Measurements from ENCODE around the gene MTF2. TPM values are rescaled to one million over a fixed set of nuclear protein-coding genes. Genes with fewer than 3 reads are reported as not detected.

MTF2 gene
- total and polyA plus RNA-seq, 2 experiments from 2014 or later: 37.9 to 70.9 TPM

- H3K36me3 ChIP-seq: no peaks in the 10 kb centered on the region
- H3K4me1 ChIP-seq (ENCODE audit: low read depth): no peaks in the 10 kb centered on the region
- H3K9me3 ChIP-seq (ENCODE audit: low read depth): no peaks in the 10 kb centered on the region
- no peak for TF ChIP-seq CTCF (IDR thresholded peaks at IDR 0.05; ENCODE audit: low read depth, low read length)
- no peak overlapping the region for H3K27ac ChIP-seq
- no peak for DNase-seq (ENCODE audit: low read depth in 1 of 2, low spot score in 1 of 2)
- H3K4me3 ChIP-seq: no peak overlapping the region
- H3K27me3 ChIP-seq: no peaks in the 10 kb centered on the region
These were observed 23.1 kb downstream of the MTF2 start for GRCh38 chr1:93102142-93102541.

DNA sequence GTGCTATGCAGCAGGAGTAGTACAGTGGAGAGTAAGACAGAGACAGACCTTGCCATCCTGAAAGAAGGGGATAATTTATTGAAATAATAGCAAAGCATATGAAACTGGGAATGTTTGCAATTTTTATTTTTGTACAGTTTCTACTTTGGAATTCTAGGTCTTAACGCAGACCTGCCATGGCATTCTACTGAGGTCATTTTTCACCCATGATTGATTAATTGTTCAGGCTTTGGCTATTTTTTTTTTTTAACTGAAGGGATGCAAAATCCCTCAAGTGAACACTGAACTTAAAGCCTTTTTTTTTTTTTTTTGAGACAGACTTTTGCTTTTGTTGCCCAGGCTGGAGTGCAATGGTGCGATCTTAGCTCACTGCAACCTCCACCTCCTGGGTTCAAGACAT, 27.1 kb downstream of the MTF2 start:
- H3K36me3 ChIP-seq: no peaks in the 10 kb centered on the region
- TF ChIP-seq CTCF (IDR thresholded peaks at IDR 0.05; ENCODE audit: low read depth, low read length): no peak
- H3K27me3 ChIP-seq: no peaks in the 10 kb centered on the region
- H3K4me1 ChIP-seq (ENCODE audit: low read depth): peaks cover 15% of the 10 kb centered on the region
- no peak overlapping the region for H3K4me3 ChIP-seq
- DNase-seq (ENCODE audit: low read depth in 1 of 2, low spot score in 1 of 2): no peak
- no peaks in the 10 kb centered on the region for H3K9me3 ChIP-seq (ENCODE audit: low read depth)
- no peak overlapping the region for H3K27ac ChIP-seq

DNA sequence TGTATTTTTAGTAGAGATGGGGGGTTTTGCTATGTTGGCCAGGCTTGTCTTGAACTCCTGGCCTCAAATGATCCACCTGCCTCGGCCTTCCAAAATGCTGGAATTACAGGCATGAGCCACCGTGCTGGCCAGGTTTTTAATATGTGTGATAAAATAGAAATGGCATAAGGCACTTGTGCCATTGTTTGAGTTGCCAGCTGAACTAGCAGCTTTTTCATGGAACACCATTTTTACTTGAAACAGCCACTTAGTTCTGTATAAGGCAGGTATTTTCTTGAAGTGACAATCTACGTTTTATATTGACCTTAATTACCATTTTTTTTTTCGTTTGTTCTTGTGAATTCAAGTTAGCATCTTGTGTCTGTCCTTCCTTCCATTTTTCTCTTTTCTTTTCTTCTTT, 28.3 kb downstream of the MTF2 start:
- H3K27ac ChIP-seq: no peak overlapping the region
- no peaks in the 10 kb centered on the region for H3K9me3 ChIP-seq (ENCODE audit: low read depth)
- no peaks in the 10 kb centered on the region for H3K36me3 ChIP-seq
- TF ChIP-seq CTCF (IDR thresholded peaks at IDR 0.05; ENCODE audit: low read depth, low read length): no peak
- no peak overlapping the region for H3K4me3 ChIP-seq
- DNase-seq (ENCODE audit: low read depth in 1 of 2, low spot score in 1 of 2): no peak
- peaks cover 18% of the 10 kb centered on the region for H3K4me1 ChIP-seq (ENCODE audit: low read depth)
- H3K27me3 ChIP-seq: no peaks in the 10 kb centered on the region

- TF ChIP-seq CTCF (IDR thresholded peaks at IDR 0.05; ENCODE audit: low read depth, low read length): no peak
These were observed 29.3 kb downstream of the MTF2 start for GRCh38 chr1:93108335-93108734.

DNA sequence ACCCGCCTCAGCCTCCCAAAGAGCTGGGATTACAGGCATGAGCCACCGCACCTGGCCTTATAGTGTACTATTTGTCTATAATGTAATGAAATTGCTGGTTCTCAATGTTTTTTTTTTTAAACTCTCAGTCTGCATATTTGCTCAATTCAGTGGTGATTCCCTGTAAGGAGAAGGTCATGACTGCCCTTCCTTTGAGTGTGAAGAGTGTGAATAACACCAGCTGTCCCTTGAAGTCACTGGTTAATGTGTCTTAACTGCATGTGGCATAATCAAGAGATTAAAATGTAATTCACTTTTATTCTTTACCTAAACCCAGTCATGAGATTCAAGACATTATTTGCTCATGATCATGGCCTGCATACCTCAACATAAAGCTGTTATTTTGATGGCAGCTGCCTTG, 30.5 kb downstream of the MTF2 start:
- no peak for TF ChIP-seq CTCF (IDR thresholded peaks at IDR 0.05; ENCODE audit: low read depth, low read length)
- no peak for DNase-seq (ENCODE audit: low read depth in 1 of 2, low spot score in 1 of 2)
- H3K4me1 ChIP-seq (ENCODE audit: low read depth): peaks cover 18% of the 10 kb centered on the region
- no peak overlapping the region for H3K4me3 ChIP-seq
- H3K27me3 ChIP-seq: no peaks in the 10 kb centered on the region
- H3K27ac ChIP-seq: peak overlapping the region; percentile 17
- H3K9me3 ChIP-seq (ENCODE audit: low read depth): no peaks in the 10 kb centered on the region
- H3K36me3 ChIP-seq: peaks cover 6% of the 10 kb centered on the region

More at GRCh38 chr1:93108335-93108734, 29.3 kb downstream of the MTF2 start:
- Histone ChIP-seq H3K4me1 (ENCODE audit: low read depth) (peaks cover 18% of the 10 kb centered on the region), H3K27ac (no peak overlapping the region), H3K9me3 (ENCODE audit: low read depth) (no peaks in the 10 kb centered on the region), H3K36me3 (no peaks in the 10 kb centered on the region), H3K4me3 (no peak overlapping the region), H3K27me3 (no peaks in the 10 kb centered on the region)
- no peak for DNase-seq (ENCODE audit: low read depth in 1 of 2, low spot score in 1 of 2)

GRCh38 chr1:93111065-93111464, 32.0 kb downstream of the MTF2 start:
- H3K36me3 ChIP-seq: peaks cover 18% of the 10 kb centered on the region
- H3K27ac ChIP-seq: peak overlapping the region; percentile 41
- H3K4me3 ChIP-seq: no peak overlapping the region
- TF ChIP-seq CTCF (IDR thresholded peaks at IDR 0.05; ENCODE audit: low read depth, low read length): no peak
- DNase-seq (ENCODE audit: low read depth in 1 of 2, low spot score in 1 of 2): no peak
- no peaks in the 10 kb centered on the region for H3K9me3 ChIP-seq (ENCODE audit: low read depth)
- H3K27me3 ChIP-seq: no peaks in the 10 kb centered on the region
- peaks cover 18% of the 10 kb centered on the region for H3K4me1 ChIP-seq (ENCODE audit: low read depth)
